ENCODE measurements around the gene LRSAM1. TPM values are rescaled to one million over a fixed set of nuclear protein-coding genes. Genes with fewer than 3 reads are reported as not detected.
A peak's percentile ranks its signal among the peaks of the same experiment; 100 is the strongest.

The LRSAM1 gene
- 10 to 100 TPM in 3 of 4 donors, 1 to 10 TPM in 1; 8.0 to 16.2 (median 12.9) TPM for total RNA-seq

- intact Hi-C loops (cut with DNase I): no loop called here
- H3K27me3 ChIP-seq: no peaks in the 10 kb centered on the region
- peaks cover 0 to 4% (median 0%) of the 10 kb centered on the region in 3 donors for H3K9me3 ChIP-seq
- H3K36me3 ChIP-seq: peaks cover 25 to 66% (median 32%) of the 10 kb centered on the region in 3 donors
- peak within 1 kb of the TSS; percentile 93 to 98 (median 96) for H3K27ac ChIP-seq
- TF ChIP-seq CTCF (IDR thresholded peaks at IDR 0.05) (peak in 1 of 6 experiments; percentile 13), POLR2A (IDR thresholded peaks at IDR 0.05) (peak; percentile 77 to 100 (median 98))
- peaks cover 15 to 68% (median 36%) of the 10 kb centered on the region in 3 donors for H3K4me1 ChIP-seq
- WGBS, 2 donors: 0% methylated on average over 40 of the region's 71 CpGs; no CpG with 5 or more reads in 1 of the 2 donors
- peak within 1 kb of the TSS; percentile 88 to 94 (median 91) for H3K4me3 ChIP-seq
- DNase-seq: peak; percentile 81
Observed at GRCh38 chr9:127450830-127451607, at the start of gene LRSAM1, which contains the start of gene RPL12. Gene LRSAM1, plus strand, starts transcription at chr9:127451510. Its CDS starts 3,018 bp downstream, at chr9:127454528. Gene RPL12, minus strand, starts transcription at chr9:127451406. Its CDS starts 89 bp downstream, at chr9:127451317.

GRCh38 chr9:127402401-127403090 lies 48.8 kb upstream of the LRSAM1 start:
- H3K36me3 ChIP-seq: peaks cover 6 to 75% (median 16%) of the 10 kb centered on the region in 3 donors
- intact Hi-C loops (cut with DNase I): no loop called here
- peaks cover 11 to 16% (median 11%) of the 10 kb centered on the region in 3 donors for H3K4me1 ChIP-seq
- WGBS, 2 donors: 80 to 85% methylated on average over 3 to 6 of the region's 18 CpGs
- no peaks in the 10 kb centered on the region for H3K9me3 ChIP-seq
- H3K27me3 ChIP-seq: no peaks in the 10 kb centered on the region
- no peak overlapping the region for H3K4me3 ChIP-seq
- H3K27ac ChIP-seq: no peak overlapping the region
- DNase-seq: no peak
- TF ChIP-seq POLR2A (IDR thresholded peaks at IDR 0.05): no peak
- TF ChIP-seq CTCF (IDR thresholded peaks at IDR 0.05): no peak

GRCh38 chr9:127403507-127404192 lies 47.7 kb upstream of the LRSAM1 start:
- H3K36me3 ChIP-seq: peaks cover 6 to 81% (median 16%) of the 10 kb centered on the region in 3 donors
- DNase-seq: no peak

GRCh38 chr9:127404631-127405030 lies 46.7 kb upstream of the LRSAM1 start:
- DNase-seq: no peak
- no peak for TF ChIP-seq POLR2A (IDR thresholded peaks at IDR 0.05)
- TF ChIP-seq CTCF (IDR thresholded peaks at IDR 0.05): no peak
- no peaks in the 10 kb centered on the region for H3K27me3 ChIP-seq
- H3K9me3 ChIP-seq: no peaks in the 10 kb centered on the region
- peaks cover 0 to under 1% (median 0%) of the 10 kb centered on the region in 3 donors for H3K4me1 ChIP-seq
- 94 to 100% methylated on average over 6 to 8 of the region's 23 CpGs for WGBS, 2 donors
- no peak overlapping the region for H3K4me3 ChIP-seq
- H3K27ac ChIP-seq: no peak overlapping the region
- intact Hi-C loops (cut with DNase I): no loop called here
- peaks cover 6 to 81% (median 16%) of the 10 kb centered on the region in 3 donors for H3K36me3 ChIP-seq

More at GRCh38 chr9:127403507-127404192, 47.7 kb upstream of the LRSAM1 start:
- WGBS, 2 donors: 83 to 89% methylated on average over 3 to 17 of the region's 22 CpGs
- intact Hi-C loops (cut with DNase I): no loop called here
- Histone ChIP-seq H3K4me3 (no peak overlapping the region), H3K4me1 (peaks cover 0 to 5% (median 3%) of the 10 kb centered on the region in 3 donors), H3K27ac (no peak overlapping the region), H3K27me3 (no peaks in the 10 kb centered on the region), H3K9me3 (no peaks in the 10 kb centered on the region)
- TF ChIP-seq CTCF (IDR thresholded peaks at IDR 0.05) (no peak), POLR2A (IDR thresholded peaks at IDR 0.05) (no peak)

Measured in esophagus squamous epithelium (tissue), 5 donors.